Measurements from ENCODE around the gene ADD1. TPM values are rescaled to one million over a fixed set of nuclear protein-coding genes. Genes with fewer than 3 reads are reported as not detected.

Gene ADD1
- total RNA-seq, 1 donor from 2014 or later, result 235 TPM

GRCh38 chr4:2837110-2837903 is 6.3 kb upstream of the ADD1 start:
- Mint-ChIP-seq H3K4me1 (ENCODE audit: unreplicated experiment) (no peaks in the 10 kb centered on the region), H3K27ac (no peak overlapping the region), H3K4me3 (no peak overlapping the region), H3K36me3 (peaks cover 8% of the 10 kb centered on the region), H3K27me3 (no peaks in the 10 kb centered on the region), H3K9me3 (no peaks in the 10 kb centered on the region)
- DNase-seq (ENCODE audit: extremely low spot score, unreplicated experiment), result peak; percentile 48
- TF ChIP-seq, protein P1, sequence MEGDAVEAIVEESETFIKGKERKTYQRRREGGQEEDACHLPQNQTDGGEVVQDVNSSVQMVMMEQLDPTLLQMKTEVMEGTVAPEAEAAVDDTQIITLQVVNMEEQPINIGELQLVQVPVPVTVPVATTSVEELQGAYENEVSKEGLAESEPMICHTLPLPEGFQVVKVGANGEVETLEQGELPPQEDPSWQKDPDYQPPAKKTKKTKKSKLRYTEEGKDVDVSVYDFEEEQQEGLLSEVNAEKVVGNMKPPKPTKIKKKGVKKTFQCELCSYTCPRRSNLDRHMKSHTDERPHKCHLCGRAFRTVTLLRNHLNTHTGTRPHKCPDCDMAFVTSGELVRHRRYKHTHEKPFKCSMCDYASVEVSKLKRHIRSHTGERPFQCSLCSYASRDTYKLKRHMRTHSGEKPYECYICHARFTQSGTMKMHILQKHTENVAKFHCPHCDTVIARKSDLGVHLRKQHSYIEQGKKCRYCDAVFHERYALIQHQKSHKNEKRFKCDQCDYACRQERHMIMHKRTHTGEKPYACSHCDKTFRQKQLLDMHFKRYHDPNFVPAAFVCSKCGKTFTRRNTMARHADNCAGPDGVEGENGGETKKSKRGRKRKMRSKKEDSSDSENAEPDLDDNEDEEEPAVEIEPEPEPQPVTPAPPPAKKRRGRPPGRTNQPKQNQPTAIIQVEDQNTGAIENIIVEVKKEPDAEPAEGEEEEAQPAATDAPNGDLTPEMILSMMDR (conservative IDR thresholded peaks at IDR 0.05), result no peak

DNA sequence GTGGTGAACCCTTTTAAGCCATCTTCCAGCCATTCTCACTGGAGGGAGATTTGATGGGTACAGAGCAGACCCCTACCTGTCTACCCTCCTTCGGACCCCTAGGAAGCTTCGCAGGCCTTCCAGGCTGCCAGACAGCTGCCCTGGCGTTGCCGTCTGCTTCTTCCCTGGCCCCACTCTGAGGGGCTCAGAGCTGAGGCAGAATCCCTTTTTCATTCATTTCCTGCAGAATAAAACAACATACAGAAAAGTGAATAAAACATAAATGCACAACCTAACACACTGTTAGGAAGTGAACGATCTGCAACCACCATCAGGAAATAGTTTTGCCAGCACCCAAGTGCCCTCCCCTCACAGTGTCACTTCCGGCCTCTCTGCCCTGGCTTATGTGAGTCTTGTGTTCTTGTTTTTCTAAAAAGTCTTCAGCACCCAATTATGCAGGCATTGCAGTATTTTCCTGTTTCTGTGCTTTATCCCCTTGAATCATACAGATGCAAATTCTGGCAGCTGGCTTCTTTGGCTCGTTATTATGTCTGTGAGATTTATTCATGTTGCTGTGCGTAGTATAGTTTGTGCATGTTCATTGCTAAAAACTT is 5.6 kb upstream of the ADD1 start:
- DNase-seq (ENCODE audit: extremely low spot score, unreplicated experiment), result no peak
- Mint-ChIP-seq H3K4me1 (ENCODE audit: unreplicated experiment) (peaks cover 6% of the 10 kb centered on the region), H3K27me3 (no peaks in the 10 kb centered on the region), H3K36me3 (peaks cover 8% of the 10 kb centered on the region), H3K4me3 (peak overlapping the region; percentile 6), H3K27ac (no peak overlapping the region), H3K9me3 (no peaks in the 10 kb centered on the region)
- TF ChIP-seq, protein P1 (conservative IDR thresholded peaks at IDR 0.05), result no peak

DNA sequence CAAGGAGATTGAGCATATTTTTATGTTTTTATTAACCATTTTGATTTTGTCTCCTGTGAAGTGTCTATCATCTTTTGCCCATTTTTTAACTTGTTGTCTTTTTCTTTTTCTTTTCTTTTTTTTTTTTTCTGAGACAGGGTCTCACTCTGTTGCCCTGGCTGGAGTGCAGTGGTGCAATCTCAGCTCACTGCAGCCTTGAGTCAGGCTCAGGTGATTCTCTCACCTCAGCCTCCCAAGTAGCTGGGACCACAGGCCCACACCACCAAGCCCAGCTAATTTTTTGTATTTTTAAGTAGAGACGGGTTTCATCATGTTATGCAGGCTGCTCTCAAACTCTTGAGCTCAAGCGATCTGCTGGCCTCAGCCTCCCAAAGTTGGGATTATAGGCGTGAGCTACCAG is 4.6 kb upstream of the ADD1 start:
- Mint-ChIP-seq H3K4me3 (no peak overlapping the region), H3K9me3 (no peaks in the 10 kb centered on the region), H3K4me1 (ENCODE audit: unreplicated experiment) (peaks cover 6% of the 10 kb centered on the region), H3K36me3 (peaks cover 8% of the 10 kb centered on the region), H3K27ac (no peak overlapping the region), H3K27me3 (no peaks in the 10 kb centered on the region)
- TF ChIP-seq, protein P1 (conservative IDR thresholded peaks at IDR 0.05), result no peak
- DNase-seq (ENCODE audit: extremely low spot score, unreplicated experiment), result no peak

DNA sequence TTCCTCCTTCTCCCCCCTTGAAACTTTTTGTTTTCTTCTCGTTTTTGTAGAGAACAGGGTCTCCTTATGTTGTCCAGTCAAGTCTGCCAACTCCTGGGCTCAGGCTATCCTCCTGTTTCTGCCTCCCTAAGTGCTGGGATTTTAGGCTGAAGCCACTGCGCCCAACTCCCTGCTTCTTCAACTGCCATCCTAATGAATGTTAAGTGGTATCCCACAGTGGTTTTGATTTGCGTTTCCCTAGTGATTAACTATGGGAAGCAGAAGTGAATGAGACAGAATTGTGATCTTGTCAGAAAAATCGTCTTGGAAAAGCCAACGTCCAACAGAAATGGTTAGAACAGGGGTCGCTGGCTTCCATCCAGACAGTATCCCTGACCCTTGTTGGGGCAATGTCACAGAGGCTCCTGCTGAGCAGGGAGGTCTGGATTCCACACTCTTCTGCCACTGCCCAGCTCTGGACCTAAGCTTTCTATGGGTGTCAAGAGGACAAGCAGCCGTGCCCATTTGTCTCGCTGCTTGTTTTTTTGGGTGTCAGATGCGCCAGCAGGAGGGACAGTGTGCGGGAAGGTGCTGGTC is 869 bp upstream of the ADD1 start:
- TF ChIP-seq, protein P1 (conservative IDR thresholded peaks at IDR 0.05), result no peak
- H3K27ac Mint-ChIP-seq, result peak overlapping the region; percentile 55
- peaks cover 13% of the 10 kb centered on the region for H3K36me3 Mint-ChIP-seq
- no peaks in the 10 kb centered on the region for H3K9me3 Mint-ChIP-seq
- no peaks in the 10 kb centered on the region for H3K27me3 Mint-ChIP-seq
- no peak for DNase-seq (ENCODE audit: extremely low spot score, unreplicated experiment)
- H3K4me1 Mint-ChIP-seq (ENCODE audit: unreplicated experiment), result peaks cover 26% of the 10 kb centered on the region
- peak overlapping the region; percentile 85 for H3K4me3 Mint-ChIP-seq

GRCh38 chr4:2843941-2844584 is 419 bp downstream of the ADD1 start:
- Mint-ChIP-seq H3K36me3 (peaks cover 13% of the 10 kb centered on the region), H3K27me3 (no peaks in the 10 kb centered on the region), H3K4me3 (peak overlapping the region; percentile 95), H3K9me3 (no peaks in the 10 kb centered on the region), H3K27ac (peak overlapping the region; percentile 92), H3K4me1 (ENCODE audit: unreplicated experiment) (peaks cover 26% of the 10 kb centered on the region)
- DNase-seq (ENCODE audit: extremely low spot score, unreplicated experiment), result no peak
- TF ChIP-seq, protein P1 (conservative IDR thresholded peaks at IDR 0.05), result no peak

Measured in type B pancreatic cell (in vitro differentiated cells).